Measurements from ENCODE around the gene DNAH14.
"Not testable (repeated sequence)": the region's sequence is repeated elsewhere in the genome, so short reads cannot be mapped to it uniquely, and the experiment has no call there.

Gene DNAH14

DNA sequence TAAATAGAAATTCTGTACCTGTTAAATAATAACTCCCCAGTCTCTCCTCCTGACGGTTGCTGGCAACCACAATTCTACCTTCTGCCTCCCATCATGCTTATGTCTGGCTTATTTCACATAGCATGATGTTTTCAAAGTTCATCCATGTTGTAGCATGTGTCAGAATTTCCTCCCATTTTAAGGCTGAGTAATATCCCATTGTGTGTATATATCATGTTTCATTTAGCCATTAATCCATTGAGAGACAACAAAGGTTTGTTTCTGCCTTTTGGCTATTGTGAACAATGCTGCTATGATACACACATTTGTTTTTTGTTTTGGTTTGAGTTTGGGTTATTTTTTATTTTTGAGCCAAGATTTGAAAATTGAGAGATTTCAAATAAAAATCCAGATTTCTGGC lies 426.4 kb downstream of the DNAH14 start:
- no peak for DNase-seq

DNA sequence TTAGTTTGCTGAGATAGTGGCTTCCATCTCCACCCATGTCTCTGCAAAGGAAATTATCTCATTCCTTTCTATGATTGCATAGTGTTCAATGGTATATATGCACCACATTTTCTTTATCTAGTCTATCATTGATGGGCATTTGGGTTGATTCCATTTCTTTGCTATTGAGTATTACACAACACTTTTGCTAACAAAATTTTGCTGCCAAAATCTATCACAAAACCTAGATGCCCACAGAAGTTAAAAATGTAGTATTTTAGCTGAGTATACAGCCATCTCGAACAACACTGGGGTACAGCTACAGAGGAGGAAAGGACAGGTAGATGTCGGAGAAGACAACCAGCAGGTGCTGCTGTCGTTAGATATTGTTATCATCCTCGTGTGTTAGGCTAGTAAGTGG lies 430.6 kb downstream of the DNAH14 start:
- no peak for DNase-seq

DNA sequence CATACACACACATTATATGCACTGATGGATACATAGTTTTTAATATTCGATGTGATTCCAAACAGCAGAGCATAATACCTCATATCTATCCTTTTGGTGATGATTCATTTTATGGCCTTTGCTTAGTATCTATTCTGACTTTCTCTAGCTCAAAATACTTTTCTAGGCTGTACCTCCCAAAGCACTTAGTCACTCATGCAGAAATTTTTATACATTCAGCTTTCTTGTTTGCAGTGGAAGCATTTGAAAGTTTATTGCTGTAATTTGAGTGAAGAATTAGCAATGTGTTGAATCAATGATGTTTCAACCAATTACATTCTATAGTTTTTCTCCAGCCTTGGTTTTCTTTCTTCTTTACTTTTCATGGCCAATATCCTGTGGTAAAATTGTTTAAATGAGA lies 431.7 kb downstream of the DNAH14 start:
- DNase-seq: no peak

DNA sequence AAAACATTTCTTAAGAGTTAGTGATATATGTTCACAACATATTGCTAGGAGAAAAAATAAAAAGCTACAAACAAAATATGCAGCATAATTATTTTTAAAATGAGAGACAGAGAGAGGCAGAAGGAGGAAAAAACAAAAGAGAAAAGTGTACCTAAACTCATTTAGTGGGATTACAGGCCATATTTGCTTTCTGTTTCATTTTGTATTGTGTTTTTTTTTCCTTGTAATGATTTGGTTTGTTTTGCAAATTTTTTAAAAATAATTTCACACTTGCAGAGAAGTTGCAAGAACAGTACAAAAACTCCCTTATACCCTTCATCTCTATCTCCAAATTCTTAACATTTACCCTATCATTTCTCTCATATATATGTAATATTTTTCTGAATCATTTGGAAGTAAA lies 433.3 kb downstream of the DNAH14 start:
- DNase-seq: no peak

DNA sequence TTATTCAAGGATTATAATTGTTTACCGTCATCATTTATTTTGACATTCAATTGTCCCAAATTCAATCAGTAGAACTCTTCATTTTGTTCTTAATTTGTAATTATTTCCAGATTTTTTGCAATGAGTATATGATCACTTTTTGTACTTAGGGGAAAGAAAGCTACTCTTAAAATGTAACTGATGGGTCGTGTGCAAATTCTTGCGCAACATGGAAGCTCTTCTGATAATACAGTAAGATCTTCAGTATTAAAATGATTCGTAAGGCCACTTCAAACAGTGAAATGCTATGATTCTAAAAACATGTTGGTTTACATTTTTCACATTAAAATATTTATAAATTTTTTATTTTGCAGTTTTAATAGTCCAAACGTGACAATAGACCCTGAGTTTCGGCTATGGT lies 435.0 kb downstream of the DNAH14 start:
- DNase-seq: no peak

DNA sequence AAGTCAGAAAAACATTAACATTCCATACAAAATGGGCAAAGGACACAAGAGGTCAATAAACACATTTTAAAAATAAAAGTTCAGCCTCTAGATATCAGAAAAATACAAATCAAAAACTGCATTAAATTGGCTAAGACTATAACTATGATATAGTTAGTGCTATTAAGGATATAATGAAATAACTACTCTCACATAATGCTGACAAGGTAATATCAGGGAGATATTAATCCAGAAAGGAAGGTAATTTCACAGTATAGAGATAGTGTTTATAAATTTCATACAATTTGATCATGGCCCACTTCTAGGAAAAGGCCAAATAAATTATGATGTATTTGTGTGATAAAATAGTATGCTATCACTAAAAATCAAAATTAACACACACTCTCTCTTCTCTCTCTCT lies 436.5 kb downstream of the DNAH14 start:
- DNase-seq: no peak

DNA sequence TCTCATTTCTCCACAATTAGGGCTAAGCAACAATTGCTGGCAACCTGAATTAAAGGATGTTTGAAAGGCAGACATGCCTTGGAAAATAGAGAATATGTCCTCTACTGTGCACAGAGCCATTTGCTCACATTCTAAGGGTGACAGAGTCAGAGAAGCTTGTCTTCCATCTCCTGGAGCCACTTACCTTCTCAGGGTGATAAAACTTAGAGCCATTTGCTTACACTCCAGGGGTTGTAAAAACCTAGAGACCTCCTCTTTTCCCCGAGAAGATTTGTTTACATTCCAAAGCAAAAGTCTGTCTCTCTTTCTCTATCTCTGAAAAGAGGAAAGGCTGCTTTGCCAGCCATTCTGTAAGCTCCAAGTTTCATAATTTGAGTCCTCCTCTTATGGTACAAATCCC lies 437.1 kb downstream of the DNAH14 start:
- DNase-seq: no peak

DNA sequence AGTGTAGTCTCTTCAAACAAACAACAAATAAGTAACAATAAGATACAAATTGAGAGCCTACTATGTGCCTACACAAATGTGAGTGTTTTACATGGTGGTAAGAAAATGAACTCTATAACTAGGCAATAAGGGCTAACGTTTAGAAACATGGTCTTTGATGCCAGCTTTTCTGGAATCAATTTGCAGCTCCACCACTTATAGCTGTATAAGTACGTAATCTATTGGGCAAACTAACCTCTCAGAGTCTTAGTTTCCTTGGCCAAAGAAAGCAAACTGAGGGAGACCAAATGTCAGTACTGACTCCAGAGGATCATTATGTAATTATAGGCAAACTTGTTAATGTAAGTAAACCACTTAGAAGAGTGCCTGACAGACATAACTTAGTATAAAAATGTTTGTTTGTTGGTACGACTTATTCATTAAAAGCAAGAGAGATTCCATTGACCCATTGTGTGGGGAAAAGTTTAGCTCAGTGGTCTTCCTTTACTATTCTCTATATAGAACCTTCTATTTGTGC lies 438.6 kb downstream of the DNAH14 start:
- no peak for DNase-seq

DNA sequence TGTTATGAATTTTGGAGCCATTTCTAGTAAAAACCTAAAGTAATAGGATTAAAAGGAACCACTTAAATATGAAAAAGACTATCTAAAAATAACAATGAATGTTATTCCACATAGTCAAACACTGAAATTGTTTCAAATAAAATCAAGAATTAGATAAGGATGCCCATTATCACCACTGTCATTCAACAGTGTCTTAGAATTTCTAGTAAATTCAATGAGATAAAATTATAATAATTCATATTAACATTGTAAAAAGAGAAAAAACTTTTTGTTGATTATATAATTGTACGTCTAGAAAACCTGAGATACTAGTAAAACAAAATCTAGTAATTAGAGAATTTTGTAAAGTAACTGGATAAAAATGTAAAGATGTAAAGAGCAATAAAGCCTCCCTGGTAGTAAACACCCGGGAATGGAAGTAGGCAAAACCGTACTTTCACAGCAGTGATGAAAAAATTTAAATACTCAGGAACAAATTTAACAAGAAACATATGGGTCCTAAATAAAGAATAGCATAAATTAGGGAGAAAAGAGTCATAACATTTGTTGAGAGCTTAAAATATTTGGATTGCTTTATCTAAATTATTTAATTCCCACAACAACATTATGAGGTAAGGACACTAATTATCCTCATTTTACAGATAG lies 442.0 kb downstream of the DNAH14 start:
- DNase-seq: no peak

DNA sequence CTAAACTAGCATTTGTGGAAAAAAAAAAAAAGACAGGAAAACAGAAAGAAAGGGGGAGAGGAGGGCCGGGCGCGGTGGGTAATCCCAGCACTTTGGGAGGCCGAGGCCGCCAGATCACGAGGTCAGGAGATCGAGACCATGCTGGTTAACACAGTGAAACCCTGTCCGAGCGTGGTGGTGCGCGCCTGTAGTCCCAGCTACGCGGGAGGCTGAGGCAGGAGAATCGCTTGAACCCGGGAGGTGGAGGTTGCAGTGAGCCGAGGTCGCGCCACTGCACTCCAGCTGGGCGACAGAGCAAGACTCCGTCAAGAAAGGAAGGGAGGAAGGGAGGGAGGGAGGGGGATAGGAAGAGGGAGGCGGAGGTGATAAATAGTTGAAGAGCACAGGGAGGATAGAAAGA lies 443.7 kb downstream of the DNAH14 start:
- no peak for DNase-seq

DNA sequence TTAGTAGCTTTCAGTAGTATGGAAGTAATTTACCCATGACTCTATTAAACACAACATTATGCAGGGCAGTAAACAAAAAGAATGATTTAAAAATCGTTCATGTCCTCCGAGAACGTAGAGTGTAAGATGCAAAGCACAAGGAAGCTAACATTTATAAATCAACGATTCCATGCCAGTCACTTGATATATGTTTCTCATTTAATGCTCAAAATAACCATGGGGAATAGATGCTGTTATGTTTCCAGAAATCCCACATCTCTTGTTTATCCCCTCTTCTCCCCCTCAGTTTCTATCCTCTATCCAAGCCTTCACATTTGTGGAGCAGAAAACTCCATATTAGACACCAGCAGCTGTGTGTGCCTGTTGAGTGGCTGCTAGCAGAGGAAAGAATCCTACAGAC lies 445.5 kb downstream of the DNAH14 start:
- no peak for DNase-seq

DNA sequence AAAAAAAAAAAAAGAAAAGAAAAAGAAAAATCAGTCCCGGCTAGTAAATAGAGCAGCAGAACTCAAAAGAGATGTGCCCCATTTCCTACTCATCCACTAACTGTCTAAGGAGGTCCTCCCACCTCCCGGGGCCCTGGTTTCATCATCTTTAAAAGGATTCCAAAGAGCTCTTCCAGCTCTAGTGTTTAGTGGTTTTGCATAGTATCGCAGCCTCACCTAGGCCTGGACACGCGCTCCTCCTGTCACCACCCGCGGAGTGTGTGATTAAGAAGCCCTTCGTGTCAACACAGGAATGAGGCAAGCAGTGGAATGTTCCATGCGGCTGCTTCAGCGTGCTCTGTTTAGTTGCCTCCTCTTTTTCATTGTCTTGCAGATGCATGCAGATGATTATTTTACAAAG lies 449.4 kb downstream of the DNAH14 start:
- no peak for DNase-seq

DNA sequence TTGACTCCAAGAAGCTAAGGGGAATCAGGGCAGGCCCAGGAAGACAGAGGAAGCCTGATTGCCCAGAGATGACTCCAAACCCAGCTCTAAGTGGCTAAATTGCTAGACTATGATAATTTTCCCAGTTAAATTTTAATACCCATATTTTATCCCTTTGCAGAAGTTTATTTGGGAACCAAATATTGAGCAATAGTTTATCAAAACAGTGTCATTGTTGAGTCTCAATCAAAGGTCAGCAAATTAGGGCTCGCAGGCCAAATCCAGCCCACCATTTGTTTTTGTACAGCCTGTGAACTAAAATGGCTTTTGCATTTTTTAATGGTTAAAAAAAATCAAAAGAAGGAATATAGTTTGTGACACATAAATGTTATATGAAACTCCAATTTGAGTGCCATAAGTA lies 451.2 kb downstream of the DNAH14 start:
- no peak for DNase-seq

DNA sequence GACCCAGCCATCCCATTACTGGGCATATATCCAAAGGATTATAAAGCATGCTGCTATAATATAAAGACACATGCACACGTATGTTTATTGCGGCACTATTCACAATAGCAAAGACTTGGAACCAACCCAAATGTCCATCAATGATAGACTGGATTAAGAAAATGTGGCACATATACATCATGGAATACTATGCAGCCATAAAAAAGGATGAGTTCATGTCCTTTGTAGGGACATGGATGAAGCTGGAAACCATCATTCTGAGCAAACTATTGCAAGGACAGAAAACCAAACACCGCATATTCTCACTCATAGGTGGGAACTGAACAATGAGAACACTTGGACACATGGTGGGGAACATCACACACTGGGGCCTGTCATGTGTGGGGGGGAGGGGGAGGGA lies 457.4 kb downstream of the DNAH14 start:
- DNase-seq: not testable (repeated sequence)

DNA sequence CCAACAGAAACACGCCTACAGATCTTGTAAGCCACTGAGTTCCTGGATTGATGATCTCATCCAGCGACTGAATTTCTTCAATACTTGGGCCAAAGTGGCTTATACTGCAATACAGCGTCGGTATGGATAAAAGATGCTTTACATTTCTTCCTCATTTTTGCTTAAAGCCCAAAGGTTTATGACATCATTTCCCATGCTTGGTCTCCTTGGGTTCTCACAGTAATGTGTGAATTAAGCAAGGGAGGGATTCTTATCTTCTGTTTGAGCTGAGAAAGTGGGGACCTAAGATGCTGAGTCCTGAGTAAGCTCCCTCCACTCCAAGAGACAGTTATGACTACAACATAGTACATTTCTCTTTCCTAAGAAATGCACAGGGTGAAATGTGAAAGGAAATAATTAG lies 458.9 kb downstream of the DNAH14 start:
- DNase-seq: no peak

DNA sequence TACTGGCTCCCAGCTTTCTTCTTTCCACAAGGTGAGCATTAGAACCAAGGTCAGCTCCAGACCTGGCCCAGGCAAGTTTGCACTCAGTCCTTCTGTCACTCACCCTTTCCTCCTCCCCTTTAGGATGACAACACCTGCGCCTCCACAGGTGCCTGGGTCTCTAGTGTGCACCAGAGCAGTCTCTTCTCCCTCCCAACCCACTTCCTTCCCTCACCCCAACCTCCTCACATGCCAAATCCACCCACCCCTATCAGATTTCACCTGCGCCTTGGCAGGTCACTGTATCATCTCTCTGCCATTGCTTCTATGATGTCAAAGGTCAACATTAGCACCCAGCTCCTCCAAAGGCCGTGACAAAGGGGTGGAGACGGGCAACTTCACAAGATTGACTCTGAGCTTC lies 460.4 kb downstream of the DNAH14 start:
- DNase-seq: no peak

DNA sequence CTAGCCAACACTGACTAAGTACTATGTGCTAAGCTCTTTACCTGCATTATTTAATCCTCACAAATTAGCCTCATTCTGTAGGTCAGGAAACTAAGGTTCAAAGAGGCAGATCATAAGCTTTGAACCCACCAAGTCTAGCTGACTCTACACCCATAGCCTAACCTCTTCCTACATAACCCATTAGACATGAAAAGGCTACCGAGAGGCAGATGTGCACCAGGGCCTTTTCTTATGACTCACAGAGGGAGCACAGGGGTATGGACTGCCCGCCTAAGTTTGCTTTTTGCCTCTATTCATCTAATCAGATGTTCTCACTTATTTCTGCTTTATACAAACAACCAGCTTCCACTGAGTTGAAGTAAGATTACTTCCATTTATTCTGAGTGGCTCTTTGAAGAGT lies 466.9 kb downstream of the DNAH14 start:
- DNase-seq: no peak

DNA sequence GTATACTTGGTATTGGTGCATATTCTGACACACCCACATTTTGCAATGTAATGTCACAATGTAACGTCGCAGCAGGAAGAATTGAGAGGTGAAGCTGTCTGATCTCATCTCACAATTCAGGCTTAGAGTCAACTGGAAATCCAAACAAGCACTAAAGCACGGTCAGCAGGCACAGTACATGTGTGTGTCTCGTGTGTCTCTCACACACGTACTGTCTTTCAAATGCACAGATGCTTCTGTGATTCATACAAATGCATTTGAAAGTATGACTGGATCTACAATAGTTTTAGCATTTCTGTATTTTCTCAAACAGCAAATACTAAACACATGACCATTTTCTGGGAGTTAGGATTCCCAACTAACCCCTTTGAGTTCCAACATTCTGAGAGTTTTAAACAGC lies 471.5 kb downstream of the DNAH14 start:
- no peak for DNase-seq

DNA sequence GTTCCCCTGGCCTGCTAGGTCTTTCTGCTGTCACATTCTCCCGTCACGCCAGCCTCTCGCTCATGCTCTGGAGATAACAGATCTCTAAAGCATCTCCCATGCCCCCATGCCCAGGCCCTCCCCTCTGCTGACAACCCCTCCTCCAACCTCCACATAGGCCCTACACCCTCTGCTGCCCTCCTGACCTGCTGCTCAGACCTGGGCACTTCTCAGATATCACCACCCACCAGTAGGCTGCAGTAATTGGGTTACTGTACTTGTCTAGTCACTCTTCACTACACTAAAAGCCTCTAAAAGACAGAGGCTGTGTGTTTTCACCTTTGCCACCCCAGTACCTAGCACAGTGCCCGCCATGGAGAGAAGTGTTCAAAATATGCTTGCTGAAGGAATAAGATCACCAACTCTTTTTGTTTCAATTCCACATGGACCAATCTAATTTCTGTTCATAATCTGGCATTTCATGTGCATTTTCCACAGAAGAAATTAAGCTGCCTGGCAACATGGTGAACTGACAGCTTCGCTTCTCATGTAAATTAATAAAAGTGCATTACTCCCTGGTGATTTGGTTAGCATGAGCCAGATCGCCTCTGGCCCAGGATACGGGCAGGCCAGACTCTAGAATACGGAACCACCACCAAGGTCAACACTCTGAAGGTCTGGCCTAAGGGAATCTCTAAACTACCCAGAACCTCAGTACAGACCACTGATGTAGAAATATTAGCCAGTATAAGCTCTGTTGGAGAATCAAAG lies 477.7 kb downstream of the DNAH14 start:
- DNase-seq: no peak

DNA sequence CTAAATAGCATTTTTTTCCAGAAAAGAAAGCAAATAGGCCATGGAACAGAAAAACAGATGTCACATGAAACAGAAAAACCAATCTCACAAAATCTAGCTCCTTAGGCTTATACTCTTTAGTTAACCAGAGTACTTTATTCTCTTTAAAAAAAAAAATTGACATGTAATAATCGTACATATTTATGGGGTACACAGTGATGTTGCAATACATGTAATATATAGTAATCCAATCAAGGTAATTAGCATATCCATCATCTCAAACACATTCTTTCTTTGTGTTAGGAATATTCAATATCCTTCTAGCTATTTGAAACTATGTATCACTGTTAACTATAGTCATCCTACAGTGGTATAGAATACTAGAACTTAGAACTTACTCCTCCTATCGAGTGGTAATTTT lies 478.3 kb downstream of the DNAH14 start:
- no peak for DNase-seq

DNA sequence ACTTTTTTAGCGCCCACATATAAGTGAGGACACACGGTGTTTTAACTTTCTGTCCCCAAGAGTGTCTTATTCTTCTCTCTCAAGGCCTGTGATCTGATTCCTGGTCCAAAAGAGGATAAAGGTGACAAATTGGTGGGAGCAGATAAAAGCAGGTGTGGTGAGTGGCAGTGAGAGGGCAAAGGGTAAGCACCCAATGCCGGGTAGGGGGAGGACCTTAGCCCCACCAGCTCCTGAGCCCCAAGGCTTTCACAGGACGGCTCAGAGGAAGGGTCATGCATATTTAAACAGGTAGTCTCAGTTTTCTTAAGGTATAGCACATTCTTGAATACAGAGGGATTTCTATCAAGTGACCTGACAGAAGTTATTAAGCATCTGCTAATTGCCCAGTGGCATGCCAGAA lies 478.8 kb downstream of the DNAH14 start:
- no peak for DNase-seq

DNA sequence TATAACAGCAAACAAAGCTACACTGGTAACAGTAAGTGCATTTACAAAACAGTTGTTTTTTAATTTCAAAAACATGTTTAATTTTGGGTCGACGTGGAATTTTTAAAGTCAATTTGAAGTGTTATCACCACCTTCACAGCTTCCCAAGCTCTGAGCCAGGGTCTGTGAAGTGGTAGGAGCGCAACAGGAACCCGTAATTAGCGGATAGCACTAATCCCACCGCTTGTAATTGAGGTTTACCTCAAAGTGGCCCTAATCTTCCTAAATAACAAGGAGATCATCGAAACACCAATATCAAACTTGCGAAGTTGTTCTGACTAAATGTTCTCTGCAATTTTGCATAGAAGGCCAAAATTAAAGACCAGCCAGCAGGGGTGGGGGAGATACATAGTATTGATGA lies 479.6 kb downstream of the DNAH14 start:
- no peak for DNase-seq

DNA sequence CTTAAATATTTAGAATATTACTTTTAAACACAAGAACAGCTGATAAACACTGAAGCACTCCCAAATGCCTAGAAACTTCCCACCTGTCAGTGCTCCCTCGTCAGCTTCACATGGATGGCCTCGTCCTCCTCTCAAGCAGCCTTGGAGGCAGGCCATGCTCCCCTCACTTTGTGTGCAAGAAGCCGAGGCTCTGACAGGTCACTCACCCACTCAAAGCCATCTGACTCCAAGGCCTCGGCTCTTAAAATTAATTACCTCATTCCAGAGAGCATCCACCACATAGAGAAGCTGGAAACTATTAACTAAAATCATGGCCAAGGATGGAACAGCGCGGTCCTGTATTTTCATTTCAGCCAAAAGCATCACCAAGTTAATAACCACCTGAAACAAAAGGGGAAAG lies 480.6 kb downstream of the DNAH14 start:
- no peak for DNase-seq

DNA sequence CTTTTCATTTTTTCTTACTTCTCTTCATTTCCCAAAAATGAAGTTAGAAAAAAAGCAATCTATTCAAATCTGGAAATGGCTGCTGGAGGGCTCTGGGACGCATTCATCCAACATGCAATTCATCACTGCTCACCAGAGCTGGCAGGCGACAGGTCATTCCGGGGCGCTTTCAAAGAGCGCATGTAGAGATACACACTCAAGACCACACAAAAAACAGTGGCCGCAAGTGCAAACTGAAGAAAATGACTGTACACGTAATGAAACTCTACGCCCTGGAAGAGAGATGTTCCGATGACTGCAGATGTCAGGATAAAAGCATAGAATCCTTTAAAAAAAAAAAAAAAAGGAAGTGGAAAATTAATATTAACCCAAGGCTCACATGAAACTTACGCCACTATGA lies 482.8 kb downstream of the DNAH14 start:
- DNase-seq: no peak

All from CD4-positive, alpha-beta T cell treated with Interleukin-6 for 4 hours (primary cell).